GM21786 (cell line): ENCODE data around the gene OSBP.

Source experiments
- ATAC-seq: cut with Tn5 transposase; IDR thresholded peaks from one replicate; pipeline ENCODE4 v1.9.1; 2021; ENCODE audit not compliant: unreplicated experiment

Gene OSBP

GRCh38 chr11:59610289-59610688 is 5.3 kb downstream of the OSBP start:
- ATAC-seq = no peak

- ATAC-seq = no peak
Measured at GRCh38 chr11:59607703-59608454, 7.7 kb downstream of the OSBP start.

DNA sequence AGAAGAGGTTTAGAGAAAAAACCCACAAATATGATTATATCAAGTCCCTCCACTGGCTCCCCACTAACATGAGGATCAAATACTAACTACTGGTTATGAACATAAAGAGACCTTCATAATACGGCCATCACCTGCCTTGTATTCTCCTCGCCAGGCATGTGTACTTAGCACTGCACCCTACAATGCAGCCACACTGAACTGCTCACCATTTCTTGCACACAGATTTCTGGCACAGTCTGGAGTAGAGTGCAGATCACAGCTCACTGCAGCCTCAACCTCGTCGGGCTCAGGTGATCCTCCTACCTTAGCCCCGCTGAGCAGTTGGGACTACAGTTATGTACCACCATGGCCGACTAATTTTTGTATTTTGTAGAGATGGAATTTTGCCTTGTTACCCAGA is 13.1 kb downstream of the OSBP start:
- no peak for ATAC-seq

DNA sequence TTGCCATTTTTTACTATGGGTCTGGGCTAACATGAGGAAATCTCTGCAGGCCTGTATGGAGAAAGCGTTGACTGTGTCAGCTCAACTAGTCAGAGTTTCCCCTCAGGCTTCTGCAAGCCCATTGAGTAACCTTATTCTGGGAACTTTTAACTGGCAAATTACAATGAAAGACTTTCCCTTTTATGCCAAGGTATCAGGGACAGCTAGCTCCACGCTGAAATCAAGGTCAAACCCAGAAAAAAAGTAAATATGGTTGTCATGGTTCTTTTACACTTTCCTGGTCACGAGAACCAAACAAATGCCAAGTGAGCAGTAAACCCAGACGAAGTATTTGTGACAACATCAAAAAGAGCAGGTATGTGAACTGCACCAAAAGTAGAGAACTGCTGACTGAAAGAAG is 13.8 kb downstream of the OSBP start:
- no peak for ATAC-seq

GRCh38 chr11:59600636-59601035 is 14.9 kb downstream of the OSBP start:
- ATAC-seq = no peak

DNA sequence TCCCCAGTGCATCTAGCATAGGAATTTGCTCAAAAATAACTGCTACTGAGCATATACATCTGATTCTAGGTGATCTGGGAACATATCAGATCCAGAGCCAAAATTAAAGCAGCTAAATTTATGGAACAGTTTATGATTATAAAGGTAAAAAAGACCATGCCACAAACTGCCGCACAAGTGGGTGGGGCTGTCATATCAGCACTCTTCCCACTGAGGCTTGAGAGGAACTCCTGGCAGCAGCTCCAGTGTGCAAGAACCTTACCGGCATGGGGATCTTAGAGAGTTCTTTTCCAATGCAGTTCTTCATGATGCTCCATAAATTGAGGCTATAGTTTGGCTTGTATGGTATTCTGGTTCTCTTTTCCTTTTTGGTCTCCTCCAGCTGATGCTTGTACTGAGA is 15.3 kb downstream of the OSBP start:
- ATAC-seq = no peak

DNA sequence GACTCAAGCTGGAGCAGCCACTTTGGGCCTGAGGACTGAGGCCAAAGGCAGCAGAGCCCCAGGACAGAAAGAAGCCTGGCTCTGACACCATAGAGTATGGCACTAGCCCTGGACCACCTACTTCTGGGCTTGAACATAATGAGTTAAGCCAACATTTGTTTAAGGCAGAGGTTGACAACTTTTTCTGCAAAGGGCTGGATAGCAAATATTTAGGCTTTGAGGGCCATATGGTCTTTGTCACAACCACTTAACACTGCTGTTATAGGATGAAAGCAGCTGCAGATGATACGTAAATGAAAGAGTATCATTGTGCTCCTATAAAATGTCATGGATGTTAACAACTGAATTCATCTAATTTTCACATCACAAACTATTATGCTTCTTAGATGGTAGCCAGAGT is 16.6 kb downstream of the OSBP start:
- no peak for ATAC-seq

- ATAC-seq = no peak
Measured at GRCh38 chr11:59584294-59584693, 31.3 kb downstream of the OSBP start.

DNA sequence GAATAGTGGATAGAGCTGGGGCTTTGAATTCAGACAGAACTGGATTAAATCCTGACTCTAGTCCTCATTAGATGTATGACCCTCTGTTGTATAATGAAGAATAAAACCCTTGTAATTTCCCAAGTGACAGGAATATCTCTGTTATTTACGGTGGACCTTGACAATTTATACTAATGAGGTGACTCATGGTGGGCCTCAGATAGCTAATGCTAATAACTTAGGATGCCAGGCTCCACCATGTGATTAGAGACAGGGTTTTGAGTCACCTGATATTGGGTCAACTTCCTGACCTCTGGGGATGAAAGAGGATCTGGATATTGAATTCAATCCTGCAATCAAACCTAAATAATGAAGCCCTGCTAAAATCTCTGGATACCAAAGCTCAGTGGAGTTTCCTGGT is 33.6 kb downstream of the OSBP start:
- ATAC-seq = no peak

GRCh38 chr11:59578369-59578768 is 37.2 kb downstream of the OSBP start:
- no peak for ATAC-seq

GRCh38 chr11:59575505-59575904 is 40.1 kb downstream of the OSBP start:
- ATAC-seq = no peak

- ATAC-seq = no peak
Measured at GRCh38 chr11:59574932-59575502, 40.6 kb downstream of the OSBP start.

DNA sequence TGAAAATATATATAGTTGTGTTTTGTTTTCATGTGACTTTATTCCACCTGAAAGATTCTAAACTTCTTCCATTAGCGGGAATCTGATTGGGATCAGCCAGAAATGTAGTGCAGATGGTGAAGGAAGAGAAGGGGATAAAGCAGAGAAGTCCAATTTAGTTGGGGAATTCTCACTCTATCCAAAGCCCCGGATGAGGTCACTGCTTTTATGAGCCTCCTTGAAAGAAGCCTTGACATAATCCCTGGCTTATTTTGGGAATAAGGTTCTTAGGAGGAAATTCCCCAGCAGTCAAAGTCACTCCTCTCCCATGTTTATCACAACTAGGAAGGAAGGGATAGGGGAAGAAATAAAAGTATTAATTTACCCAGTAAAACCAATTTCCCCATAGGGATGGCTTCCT is 41.1 kb downstream of the OSBP start:
- no peak for ATAC-seq

GRCh38 chr11:59573216-59573615 is 42.4 kb downstream of the OSBP start:
- no peak for ATAC-seq

GRCh38 chr11:59572091-59572490 is 43.5 kb downstream of the OSBP start:
- ATAC-seq = no peak

DNA sequence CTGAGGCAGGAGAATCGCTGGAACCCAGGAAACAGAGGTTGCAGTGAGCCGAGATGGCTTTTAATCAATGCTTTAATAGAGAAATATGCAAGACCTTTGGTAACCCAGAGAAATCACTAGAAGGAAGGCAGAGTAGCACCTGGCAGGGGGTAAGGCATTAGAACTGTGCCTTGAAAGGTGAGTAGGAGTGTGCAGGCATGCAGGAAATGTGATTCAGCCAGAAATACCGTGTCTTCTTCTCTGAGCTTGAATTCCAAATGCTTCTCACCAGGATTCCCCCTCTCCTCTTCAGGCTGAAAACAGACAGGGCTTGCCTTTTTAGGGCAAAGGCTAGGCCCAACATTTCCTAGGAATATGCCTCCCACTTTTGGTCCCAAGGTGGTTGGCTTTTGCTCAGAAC is 53.3 kb downstream of the OSBP start:
- ATAC-seq = no peak

GRCh38 chr11:59560702-59561473 is 54.7 kb downstream of the OSBP start:
- peak; percentile 38 for ATAC-seq

DNA sequence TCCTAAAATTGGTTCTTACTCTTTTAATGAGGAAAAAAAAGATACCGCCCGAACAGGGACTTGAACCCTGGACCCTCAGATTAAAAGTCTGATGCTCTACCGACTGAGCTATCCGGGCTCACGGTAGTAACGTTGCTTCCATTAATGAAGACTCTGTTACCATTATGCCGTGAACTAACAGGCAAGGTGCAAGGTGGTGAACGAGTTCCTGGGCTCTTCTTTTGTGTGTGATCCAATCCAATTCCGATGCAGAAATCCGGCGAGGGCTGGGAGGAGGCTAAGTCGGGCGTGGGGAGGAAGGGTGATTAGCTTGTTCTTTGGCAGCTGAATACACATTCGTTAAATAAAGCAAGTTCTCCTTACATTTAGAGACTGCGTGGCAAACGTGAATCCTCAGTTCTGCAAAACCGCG is 55.3 kb downstream of the OSBP start:
- peak; percentile 29 for ATAC-seq

GRCh38 chr11:59559886-59560285 is 55.7 kb downstream of the OSBP start:
- ATAC-seq = peak; percentile 1

DNA sequence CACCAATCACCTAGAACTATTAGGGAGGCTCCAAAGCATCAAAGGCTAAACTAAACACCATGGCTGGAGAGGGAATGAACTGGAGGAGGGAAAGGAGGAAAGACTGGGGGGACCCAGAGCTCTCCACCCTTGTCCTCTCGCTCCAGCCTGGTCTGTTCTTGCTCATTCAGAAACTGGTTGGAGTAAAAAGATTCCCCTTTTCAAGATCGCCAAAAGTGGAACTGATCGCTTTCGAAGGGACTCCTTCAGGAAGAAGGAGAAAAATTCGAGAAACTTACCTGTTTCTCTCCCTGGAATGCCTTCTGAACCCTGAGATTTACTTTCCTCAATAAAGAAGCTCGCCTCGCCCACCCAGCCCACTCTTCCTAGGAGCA is 57.3 kb downstream of the OSBP start:
- ATAC-seq = no peak

- no peak for ATAC-seq
Measured at GRCh38 chr11:59556917-59557348, 58.6 kb downstream of the OSBP start.
